GM21737 (cell line): ENCODE measurements around the gene NSD1.
"Not testable (repeated sequence)": the region's sequence is repeated elsewhere in the genome, so short reads cannot be mapped to it uniquely, and the experiment has no call there.

ENCODE experiments used
- ATAC-seq: cut with Tn5 transposase; IDR thresholded peaks from one replicate; pipeline ENCODE4 v1.9.1; 2021; ENCODE audit warnings: mild to moderate bottlenecking, moderate library complexity; ENCODE audit not compliant: unreplicated experiment

The NSD1 gene

GRCh38 chr5:177226860-177227259, 93.3 kb downstream of the NSD1 start:
- no peak for ATAC-seq

- ATAC-seq: no peak
Observed at GRCh38 chr5:177228751-177229150, 95.2 kb downstream of the NSD1 start.

- ATAC-seq: no peak
Observed at GRCh38 chr5:177230660-177231059, 97.1 kb downstream of the NSD1 start.

- no peak for ATAC-seq
Observed at GRCh38 chr5:177231479-177232250, 98.1 kb downstream of the NSD1 start.

GRCh38 chr5:177232358-177232757, 98.8 kb downstream of the NSD1 start:
- no peak for ATAC-seq

GRCh38 chr5:177232761-177233160, 99.2 kb downstream of the NSD1 start:
- no peak for ATAC-seq

- no peak for ATAC-seq
Observed at GRCh38 chr5:177233206-177233605, 99.6 kb downstream of the NSD1 start.

- no peak for ATAC-seq
Observed at GRCh38 chr5:177233802-177234201, 100.2 kb downstream of the NSD1 start.

- ATAC-seq: no peak
Observed at GRCh38 chr5:177234841-177235240, 101.3 kb downstream of the NSD1 start.

GRCh38 chr5:177241768-177242167, 108.2 kb downstream of the NSD1 start:
- ATAC-seq: no peak

- no peak for ATAC-seq
Observed at GRCh38 chr5:177242304-177242703, 108.7 kb downstream of the NSD1 start.

- ATAC-seq: no peak
Observed at GRCh38 chr5:177249761-177250537, 116.4 kb downstream of the NSD1 start.

GRCh38 chr5:177253252-177253651, 119.7 kb downstream of the NSD1 start:
- ATAC-seq: no peak

- no peak for ATAC-seq
Observed at GRCh38 chr5:177256296-177256695, 122.7 kb downstream of the NSD1 start.

- not testable (repeated sequence) for ATAC-seq
Observed at GRCh38 chr5:177258711-177259110, 125.1 kb downstream of the NSD1 start.

GRCh38 chr5:177260961-177261360, 127.4 kb downstream of the NSD1 start:
- no peak for ATAC-seq

GRCh38 chr5:177261510-177261909, 127.9 kb downstream of the NSD1 start:
- ATAC-seq: no peak

- ATAC-seq: no peak
Observed at GRCh38 chr5:177264178-177264577, 130.6 kb downstream of the NSD1 start.

GRCh38 chr5:177265395-177265794, 131.8 kb downstream of the NSD1 start:
- ATAC-seq: no peak

- no peak for ATAC-seq
Observed at GRCh38 chr5:177269232-177269895, 135.8 kb downstream of the NSD1 start.

GRCh38 chr5:177269976-177270375, 136.4 kb downstream of the NSD1 start:
- ATAC-seq: no peak

GRCh38 chr5:177270653-177271052, 137.1 kb downstream of the NSD1 start:
- ATAC-seq: no peak
